Upper lobe of left lung (tissue), 6 donors: Measurements from ENCODE around the gene ZNF544. TPM values are rescaled to one million over a fixed set of nuclear protein-coding genes. Genes with fewer than 3 reads are reported as not detected.

Source experiments
- ATAC-seq, 2 donors: fragments of 200-7000 bp; cut with Tn5 transposase; one replicate each; pipeline ENCODE4 v1.9.1; 2022; ENCODE audit warnings: mild to moderate bottlenecking in 2 of 2, moderate library complexity in 2 of 2; ENCODE audit not compliant: low FRiP score in 2 of 2
- DNase-seq, 2 donors: peaks; one replicate each; pipeline ENCODE4 v3.0.0-alpha.2; 2019 to 2020
- H3K27ac ChIP-seq, 4 donors: fragments of 200-600 bp; sonication (generic); one replicate each; pipeline ENCODE4 v1.5.1; 2016 to 2019
- H3K27me3 ChIP-seq, 4 donors: fragments of 200-600 bp; sonication (generic); one replicate each; pipeline ENCODE4 v1.5.1; 2017 to 2019
- H3K36me3 ChIP-seq, 4 donors: fragments of 200-600 bp; sonication (generic); one replicate each; pipeline ENCODE4 v1.5.1; 2016 to 2019
- H3K4me1 ChIP-seq, 4 donors: fragments of 200-600 bp; sonication (generic); one replicate each; pipeline ENCODE4 v1.5.1; 2018 to 2019
- H3K4me3 ChIP-seq, 4 donors: fragments of 200-600 bp; sonication (generic); one replicate each; pipeline ENCODE4 v1.5.1; 2017 to 2019; ENCODE audit warnings: mild to moderate bottlenecking in 2 of 4, moderate library complexity in 1 of 4
- H3K9me3 ChIP-seq, 4 donors: fragments of 200-600 bp; sonication (generic); one replicate each; pipeline ENCODE4 v1.5.1; 2018 to 2019
- EP300 ChIP-seq, 4 donors: sonication (generic); formaldehyde crosslinking; IDR thresholded peaks; one replicate each; pipeline ENCODE4 v1.5.1; 2017; ENCODE audit warnings: antibody characterized with exemption in 4 of 4, control low read depth in 2 of 4
- POLR2A ChIP-seq, 4 donors: fragments of 450-650 bp; IDR thresholded peaks; one replicate each; pipeline ENCODE4 v1.5.1; 2016 to 2017; ENCODE audit warnings: antibody characterized with exemption in 4 of 4, mild to moderate bottlenecking in 2 of 4
- POLR2AphosphoS5 ChIP-seq, 2 donors: sonication (generic); formaldehyde crosslinking; IDR thresholded peaks; one replicate each; pipeline ENCODE4 v1.5.1; 2017; ENCODE audit warnings: antibody characterized with exemption in 2 of 2
- WGBS, 2 donors: methylation state at CpG; one replicate each; pipeline ENCODE4 v1.1.5; 2017 to 2018; 5-methylcytosine and 5-hydroxymethylcytosine counted together
- total RNA-seq, 6 donors: library from RNA; depleted of rRNA in 4 of 6; stranded (reverse); fragments of >200 nt in 4 of 6; gene quantifications; one replicate each; pipeline versions ENCODE4 v1.1.0 to v1.2.1, GENCODE V29; 2016 to 2021
- TF ChIP-seq, protein P1 (sequence below), 6 experiments: fragments of 450-650 bp in 4 of 6; fragments of 200-600 bp in 2 of 6; sonication (generic) in 2 of 6; IDR thresholded peaks; one replicate each; pipeline ENCODE4 v1.5.1; 2016 to 2019; ENCODE audit warnings: antibody characterized with exemption in 6 of 6
- donor health status: DM: no; HTN: no; CAD: no; lungs with moderate emphysema.
- donor health status: DM: no; HTN: yes; CAD: no; lungs with severe emphysema.

Gene ZNF544
- total RNA-seq, 6 donors from 2014 or later = 12.8 to 36.7 (median 20.8) TPM

DNA sequence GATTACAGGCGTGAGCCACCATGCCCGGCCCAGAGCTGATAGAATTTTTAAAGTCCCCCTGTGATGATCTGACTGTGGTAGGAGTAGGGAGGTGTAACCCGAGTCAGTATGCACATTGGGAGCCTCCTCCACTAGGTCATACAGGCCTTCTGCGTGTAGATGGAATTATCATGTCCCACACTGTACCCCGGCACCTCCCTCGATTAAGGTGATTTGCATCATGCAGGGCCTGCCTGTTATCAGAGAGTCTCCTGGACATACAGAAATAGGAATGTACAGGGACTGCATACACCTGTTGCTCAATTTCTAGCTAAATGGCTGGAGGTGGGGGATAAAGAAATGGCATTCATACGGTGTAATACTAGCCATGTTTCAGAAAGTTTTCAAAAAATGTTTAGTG is 75.5 kb downstream of the ZNF544 start:
- Histone ChIP-seq H3K4me3 (peak overlapping the region in 3 of 4 donors; percentile 61 to 98 (median 70)), H3K36me3 (peaks cover 0 to 45% (median 24%) of the 10 kb centered on the region in 4 donors), H3K9me3 (peaks cover 0 to 12% (median 4%) of the 10 kb centered on the region in 4 donors), H3K27me3 (no peaks in the 10 kb centered on the region), H3K27ac (peak overlapping the region; percentile 92 to 95 (median 93)), H3K4me1 (peaks cover 8 to 24% (median 17%) of the 10 kb centered on the region in 4 donors)
- 89 to 92% methylated on average over 7 of the region's 7 CpGs for WGBS, 2 donors
- no peak for ATAC-seq
- TF ChIP-seq, protein P1, sequence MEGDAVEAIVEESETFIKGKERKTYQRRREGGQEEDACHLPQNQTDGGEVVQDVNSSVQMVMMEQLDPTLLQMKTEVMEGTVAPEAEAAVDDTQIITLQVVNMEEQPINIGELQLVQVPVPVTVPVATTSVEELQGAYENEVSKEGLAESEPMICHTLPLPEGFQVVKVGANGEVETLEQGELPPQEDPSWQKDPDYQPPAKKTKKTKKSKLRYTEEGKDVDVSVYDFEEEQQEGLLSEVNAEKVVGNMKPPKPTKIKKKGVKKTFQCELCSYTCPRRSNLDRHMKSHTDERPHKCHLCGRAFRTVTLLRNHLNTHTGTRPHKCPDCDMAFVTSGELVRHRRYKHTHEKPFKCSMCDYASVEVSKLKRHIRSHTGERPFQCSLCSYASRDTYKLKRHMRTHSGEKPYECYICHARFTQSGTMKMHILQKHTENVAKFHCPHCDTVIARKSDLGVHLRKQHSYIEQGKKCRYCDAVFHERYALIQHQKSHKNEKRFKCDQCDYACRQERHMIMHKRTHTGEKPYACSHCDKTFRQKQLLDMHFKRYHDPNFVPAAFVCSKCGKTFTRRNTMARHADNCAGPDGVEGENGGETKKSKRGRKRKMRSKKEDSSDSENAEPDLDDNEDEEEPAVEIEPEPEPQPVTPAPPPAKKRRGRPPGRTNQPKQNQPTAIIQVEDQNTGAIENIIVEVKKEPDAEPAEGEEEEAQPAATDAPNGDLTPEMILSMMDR (IDR thresholded peaks at IDR 0.05) = no peak
- TF ChIP-seq POLR2AphosphoS5 (IDR thresholded peaks at IDR 0.05) (no peak), EP300 (IDR thresholded peaks at IDR 0.05) (no peak), POLR2A (IDR thresholded peaks at IDR 0.05) (no peak)
- DNase-seq = no peak

DNA sequence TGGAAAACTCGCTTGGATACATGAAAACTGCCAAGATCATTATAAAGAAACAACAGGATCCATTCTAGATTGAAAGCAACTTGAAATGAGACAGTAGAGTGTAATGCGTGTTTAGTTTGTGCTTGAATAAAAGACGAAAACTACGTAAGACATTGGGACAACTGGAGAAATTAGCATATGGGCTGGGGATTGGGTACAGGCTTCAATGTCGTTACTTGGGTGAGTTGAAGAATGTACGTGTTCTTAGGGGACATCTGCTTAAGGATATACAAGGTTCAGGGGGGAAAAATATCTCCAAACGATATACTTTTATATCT is 76.0 kb downstream of the ZNF544 start:
- Histone ChIP-seq H3K27ac (peak overlapping the region; percentile 92 to 95 (median 93)), H3K4me1 (peaks cover 8 to 24% (median 17%) of the 10 kb centered on the region in 4 donors), H3K27me3 (no peaks in the 10 kb centered on the region), H3K36me3 (peaks cover 0 to 49% (median 26%) of the 10 kb centered on the region in 4 donors), H3K4me3 (peak overlapping the region; percentile 5 to 98 (median 66)), H3K9me3 (peaks cover 0 to 12% (median 2%) of the 10 kb centered on the region in 4 donors)
- WGBS, 2 donors = 26 to 29% methylated on average over 7 of the region's 7 CpGs
- no peak for TF ChIP-seq POLR2AphosphoS5 (IDR thresholded peaks at IDR 0.05)
- no peak for TF ChIP-seq EP300 (IDR thresholded peaks at IDR 0.05)
- TF ChIP-seq POLR2A (IDR thresholded peaks at IDR 0.05) = no peak
- TF ChIP-seq, protein P1 (IDR thresholded peaks at IDR 0.05) = no peak
- ATAC-seq = peak in 1 of 2 donors; percentile 3
- DNase-seq = no peak

DNA sequence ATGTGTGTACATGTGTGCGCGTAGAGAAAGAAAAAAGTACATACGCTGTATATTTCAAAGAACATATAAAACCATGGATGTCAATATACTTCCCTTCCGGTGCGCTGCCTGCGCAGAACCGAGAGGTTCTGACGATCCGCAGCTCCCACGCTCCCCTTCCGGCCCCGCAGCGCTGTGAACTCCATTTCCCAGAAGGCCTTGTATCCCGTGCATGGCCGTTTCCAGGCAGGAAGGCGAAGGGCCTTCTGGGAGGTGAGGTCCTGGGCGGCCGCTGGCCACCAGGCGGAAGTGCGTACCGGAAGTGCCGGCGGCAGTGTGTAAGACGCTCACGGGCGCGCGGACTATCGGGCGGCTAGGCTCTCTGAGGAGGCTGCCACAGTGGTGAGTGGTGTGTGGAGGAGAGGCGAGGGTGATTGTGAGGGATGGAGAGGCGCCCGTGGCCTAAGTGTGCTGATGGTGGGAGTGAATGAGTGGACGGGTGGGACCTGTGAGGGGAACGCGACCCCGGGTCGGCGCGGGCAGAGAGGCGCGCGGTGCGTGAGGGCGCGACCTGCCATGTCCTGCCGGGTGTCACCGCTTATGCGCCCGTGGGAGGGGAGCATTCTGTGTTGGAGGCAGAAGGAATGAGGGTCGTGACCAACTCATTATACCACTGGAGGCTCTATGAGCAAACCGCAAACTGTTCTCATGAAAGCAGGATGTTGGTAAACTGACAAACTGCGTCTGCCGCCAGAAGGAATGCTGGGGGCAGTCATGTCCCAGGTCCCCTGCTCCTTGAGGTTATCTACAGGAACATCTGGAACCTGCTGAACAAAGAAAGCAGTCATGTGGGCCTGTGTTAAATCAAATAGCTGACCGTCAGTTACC is 76.6 kb downstream of the ZNF544 start, which contains the start of gene ERVK3-1:
Gene ERVK3-1 (plus strand): TSS at position 313 of the 867 bp plus-strand sequence. CDS start 6,792 bp downstream, outside the sequence.
- DNase-seq (peak; percentile 96 to 99), ATAC-seq (peak; percentile 99 to 100)
- Histone ChIP-seq H3K27ac (peak within 1 kb of the TSS; percentile 92 to 95 (median 93)), H3K4me3 (peak within 1 kb of the TSS; percentile 61 to 98 (median 76)), H3K36me3 (peaks cover 0 to 44% (median 25%) of the 10 kb centered on the region in 4 donors), H3K27me3 (no peaks in the 10 kb centered on the region), H3K9me3 (peaks cover 0 to 10% (median 2%) of the 10 kb centered on the region in 4 donors), H3K4me1 (peaks cover 8 to 24% (median 17%) of the 10 kb centered on the region in 4 donors)
- TF ChIP-seq EP300 (IDR thresholded peaks at IDR 0.05) (peak in 1 of 4 donors; percentile 82), POLR2A (IDR thresholded peaks at IDR 0.05) (peak; percentile 76 to 94 (median 88)), POLR2AphosphoS5 (IDR thresholded peaks at IDR 0.05) (peak; percentile 99)
- TF ChIP-seq, protein P1 (IDR thresholded peaks at IDR 0.05) = peak in 4 of 6 experiments; percentile 63 to 86 (median 71)
- WGBS, 2 donors = 1% methylated on average over 49 to 54 of the region's 55 CpGs

DNA sequence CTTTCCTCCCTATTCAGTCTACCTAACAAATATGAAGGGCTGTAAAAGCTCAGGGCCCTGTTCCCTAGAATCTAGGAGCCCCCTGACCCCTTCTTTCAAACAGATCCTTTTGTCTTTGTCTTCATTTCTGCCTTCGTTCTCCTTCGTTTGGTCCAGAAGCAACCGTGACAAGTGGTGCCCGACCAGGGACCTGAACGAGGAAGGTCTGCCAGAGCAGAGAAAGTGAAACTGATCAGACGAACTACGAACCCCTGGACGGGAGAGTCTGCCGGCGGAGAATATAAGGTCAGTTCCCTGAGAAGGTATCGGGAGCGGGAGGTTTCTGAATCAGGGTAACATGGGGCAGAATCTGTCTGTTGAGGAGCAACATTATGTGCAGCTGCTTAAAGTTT is 77.2 kb downstream of the ZNF544 start:
- Histone ChIP-seq H3K9me3 (peaks cover 0 to 7% (median 2%) of the 10 kb centered on the region in 4 donors), H3K4me1 (peaks cover 8 to 24% (median 17%) of the 10 kb centered on the region in 4 donors), H3K27me3 (no peaks in the 10 kb centered on the region), H3K27ac (peak overlapping the region; percentile 92 to 95 (median 93)), H3K36me3 (peaks cover 0 to 37% (median 21%) of the 10 kb centered on the region in 4 donors), H3K4me3 (peak overlapping the region; percentile 61 to 98 (median 76))
- ATAC-seq (no peak), DNase-seq (no peak)
- TF ChIP-seq, protein P1 (IDR thresholded peaks at IDR 0.05) = no peak
- no peak for TF ChIP-seq POLR2AphosphoS5 (IDR thresholded peaks at IDR 0.05)
- TF ChIP-seq POLR2A (IDR thresholded peaks at IDR 0.05) = no peak
- TF ChIP-seq EP300 (IDR thresholded peaks at IDR 0.05) = no peak
- 58 to 67% methylated on average over 12 of the region's 12 CpGs for WGBS, 2 donors
